GM19351 (cell line): ENCODE measurements around the gene VDAC1.
A peak's percentile ranks its signal among the peaks of the same experiment; 100 is the strongest.
"Not testable (repeated sequence)": the region's sequence is repeated elsewhere in the genome, so short reads cannot be mapped to it uniquely, and the experiment has no call there.

Source experiments
- ATAC-seq: cut with Tn5 transposase; IDR thresholded peaks from one replicate; pipeline ENCODE4 v1.9.1; 2021; ENCODE audit warnings: mild to moderate bottlenecking, moderate library complexity; ENCODE audit not compliant: unreplicated experiment

The VDAC1 gene

GRCh38 chr5:133969654-133970324, 35.0 kb downstream of the VDAC1 start:
- no peak for ATAC-seq

DNA sequence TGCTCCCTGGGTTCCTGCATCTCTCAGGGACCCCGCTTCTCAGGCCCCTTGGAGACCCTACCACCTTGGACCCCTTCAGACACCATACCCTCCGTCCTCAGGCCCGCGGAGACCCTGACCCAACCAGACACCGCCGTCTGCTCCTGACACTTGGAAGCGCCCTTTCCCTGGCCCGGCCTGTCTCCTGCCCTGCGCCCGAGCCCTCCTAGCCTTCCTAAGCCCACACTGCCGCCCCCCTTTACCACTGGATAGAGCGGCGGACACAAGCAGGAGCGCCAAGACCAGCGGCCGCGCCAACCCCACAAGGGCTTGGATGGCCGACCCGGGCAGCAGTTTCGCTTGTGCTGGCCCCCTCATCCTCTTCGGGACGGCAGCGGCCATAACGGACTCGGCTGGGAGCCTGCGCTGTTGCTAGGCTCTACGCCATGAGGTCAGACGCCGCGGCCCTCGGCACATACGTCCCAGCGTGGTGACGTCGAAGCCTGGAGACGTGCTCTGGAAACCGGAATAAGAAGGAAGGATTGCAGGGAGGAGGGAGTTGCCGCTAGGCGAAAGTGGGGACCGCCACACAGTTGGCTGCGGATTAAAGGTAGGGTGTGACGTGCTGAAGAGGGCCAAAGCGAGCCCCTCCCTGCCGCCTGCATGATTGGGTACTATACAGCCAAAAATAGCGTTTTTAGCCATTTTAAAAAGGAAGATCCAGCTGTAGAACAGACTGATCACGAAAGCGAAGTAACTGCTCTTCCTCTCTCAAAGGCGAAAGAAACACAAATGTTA, 36.4 kb downstream of the VDAC1 start, which contains the start of gene C5orf15:
Gene C5orf15, minus strand, starts transcription at position 422 of the 777 bp plus-strand sequence. Its CDS starts 41 bp downstream, at position 381.
- ATAC-seq, result peak; percentile 96

DNA sequence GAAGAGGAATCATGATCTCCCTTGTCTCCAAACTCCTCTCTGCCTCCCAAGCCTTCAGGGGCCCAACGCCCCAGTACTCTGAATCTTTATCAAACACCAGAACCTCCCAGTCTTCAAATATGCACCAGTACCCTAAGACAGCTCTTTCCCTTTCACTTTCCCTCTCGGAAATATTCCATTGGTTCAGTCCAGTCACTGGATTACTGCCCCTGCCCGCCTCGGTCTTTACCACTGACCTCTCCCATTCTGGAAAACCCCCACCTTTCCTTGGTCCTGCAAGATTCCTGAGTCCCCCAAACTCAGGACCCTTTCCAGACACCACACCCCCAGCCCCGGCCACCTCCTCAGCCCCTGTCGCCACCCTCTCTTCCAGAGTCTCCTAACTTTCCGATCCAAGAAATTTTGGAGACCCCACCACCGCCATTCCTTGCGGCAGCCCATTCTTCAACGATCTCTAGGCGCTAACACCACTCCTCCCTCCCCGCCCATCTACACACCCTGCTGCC, 37.0 kb downstream of the VDAC1 start:
- peak; percentile 5 for ATAC-seq

GRCh38 chr5:133967124-133967523, 37.7 kb downstream of the VDAC1 start:
- no peak for ATAC-seq

GRCh38 chr5:133966090-133966489, 38.7 kb downstream of the VDAC1 start:
- no peak for ATAC-seq

GRCh38 chr5:133963493-133964128, 41.2 kb downstream of the VDAC1 start:
- ATAC-seq, result no peak

DNA sequence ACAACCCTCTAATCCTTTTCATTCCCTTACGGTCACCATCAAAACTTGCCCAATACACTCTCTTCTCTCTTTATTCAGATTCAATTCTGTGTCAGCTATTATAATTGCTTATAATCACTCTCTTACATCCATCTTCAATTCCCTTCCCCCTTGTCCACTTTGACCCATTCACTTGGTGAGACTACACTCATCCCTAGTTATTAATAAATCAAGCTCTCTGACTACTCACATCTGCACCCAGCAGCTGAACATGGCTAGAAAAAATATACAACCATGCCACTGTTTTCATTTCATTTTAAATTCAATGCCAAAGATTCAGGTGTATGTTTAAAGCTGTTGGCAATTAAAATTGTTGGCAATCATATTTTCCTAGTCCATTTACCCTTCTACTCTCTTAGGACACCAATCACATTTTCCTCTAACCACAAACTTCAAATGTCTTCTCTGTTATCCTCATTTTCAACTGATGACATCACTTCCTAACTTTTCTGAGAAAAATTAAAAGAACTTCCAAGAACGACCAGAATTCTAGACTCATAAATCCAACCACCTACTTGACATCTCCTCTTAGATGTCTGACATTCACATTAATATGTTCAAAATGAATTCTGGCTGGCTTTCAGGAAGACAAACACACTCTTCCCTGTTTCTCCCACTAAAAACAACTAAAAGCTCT, 41.8 kb downstream of the VDAC1 start:
- no peak for ATAC-seq

GRCh38 chr5:133962131-133962530, 42.6 kb downstream of the VDAC1 start:
- ATAC-seq, result no peak

- ATAC-seq, result no peak
These were observed 45.1 kb downstream of the VDAC1 start for GRCh38 chr5:133959643-133960042.

DNA sequence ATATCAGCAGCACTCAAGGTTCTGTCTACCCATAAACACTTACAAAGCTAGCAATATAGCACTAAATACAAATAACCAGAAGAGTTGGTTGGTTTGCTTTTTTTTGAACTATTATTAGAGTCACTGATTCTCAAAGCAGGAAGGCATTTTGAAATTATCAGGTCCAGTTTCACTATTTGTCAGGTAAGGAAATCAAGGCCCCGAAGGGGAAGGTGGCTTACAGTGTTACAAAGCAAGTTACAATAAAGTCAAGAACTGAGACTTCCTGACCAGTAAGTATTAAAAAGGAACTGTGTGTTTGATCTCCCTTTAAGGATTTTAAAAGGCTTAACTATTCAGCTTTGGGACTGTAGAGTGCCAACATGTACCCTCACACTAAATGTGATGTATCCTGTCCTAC, 47.2 kb downstream of the VDAC1 start:
- ATAC-seq, result peak; percentile 71

GRCh38 chr5:133957080-133957479, 47.7 kb downstream of the VDAC1 start:
- ATAC-seq, result peak; percentile 19

GRCh38 chr5:133956196-133956595, 48.6 kb downstream of the VDAC1 start:
- not testable (repeated sequence) for ATAC-seq

DNA sequence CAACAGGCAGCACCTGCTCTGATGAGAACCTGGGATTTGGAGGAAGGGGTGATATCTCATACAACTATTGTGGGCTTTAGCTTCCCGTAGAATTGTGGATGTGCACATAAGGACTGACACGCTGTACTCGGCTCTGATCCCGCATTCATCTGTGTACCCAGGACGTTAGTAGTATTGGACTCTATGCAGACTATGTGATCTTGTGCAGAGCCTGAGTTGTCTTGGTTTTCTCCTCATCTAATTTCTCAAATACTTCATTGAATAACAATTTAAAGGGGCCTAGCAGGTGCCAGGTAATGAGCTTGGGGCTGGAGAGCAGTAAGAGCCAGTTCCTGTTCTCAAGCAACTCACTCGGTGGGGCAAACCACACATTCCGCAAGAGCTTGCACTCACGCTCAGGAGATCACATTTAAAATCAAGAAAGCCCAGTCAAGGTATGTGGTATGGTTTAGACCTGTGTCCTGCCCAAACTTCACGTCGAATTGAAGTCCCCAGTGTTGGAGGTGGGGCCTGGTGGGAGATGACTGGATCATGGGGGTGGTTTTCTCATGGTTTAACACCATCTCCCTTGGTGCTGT, 51.1 kb downstream of the VDAC1 start:
- no peak for ATAC-seq

DNA sequence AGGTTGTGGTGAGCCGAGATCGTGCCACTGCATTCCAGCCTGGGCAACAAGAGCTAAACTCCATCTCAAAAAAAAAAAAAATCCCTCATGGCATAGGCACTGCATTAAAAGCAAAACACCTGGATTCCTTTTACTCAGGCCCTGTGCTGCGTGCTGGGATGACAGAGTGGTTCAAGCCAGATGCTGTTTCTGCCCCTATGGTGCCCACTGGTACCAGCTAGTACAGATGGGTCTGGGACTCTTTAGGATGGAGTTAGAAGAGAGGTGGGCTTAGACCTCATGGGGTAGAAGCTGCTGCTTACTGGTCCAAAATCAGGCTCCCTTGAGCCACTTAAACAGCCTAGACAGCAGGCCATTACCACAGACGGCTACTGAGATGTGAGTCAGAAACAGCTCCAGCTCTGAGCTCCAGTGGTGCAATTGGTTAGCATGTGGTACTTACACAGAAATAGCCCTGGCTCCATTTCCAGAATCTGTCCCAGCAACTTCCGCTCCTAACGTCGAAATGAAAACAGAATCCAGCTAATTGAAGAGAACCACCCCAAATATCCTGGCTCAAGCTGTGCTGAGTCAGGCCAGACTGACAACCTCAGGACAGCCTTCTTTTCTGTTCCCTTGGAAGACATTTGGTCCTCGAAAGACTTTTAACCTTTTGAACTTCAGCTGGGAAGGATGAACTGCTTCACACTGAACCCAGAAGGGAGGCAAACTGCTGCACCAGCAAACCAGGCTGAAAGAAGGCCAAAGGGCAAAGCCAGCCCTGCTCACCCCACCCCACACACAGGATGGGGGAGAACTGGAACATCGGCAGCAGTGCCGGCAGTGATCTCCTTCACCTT, 51.8 kb downstream of the VDAC1 start:
- ATAC-seq, result no peak

DNA sequence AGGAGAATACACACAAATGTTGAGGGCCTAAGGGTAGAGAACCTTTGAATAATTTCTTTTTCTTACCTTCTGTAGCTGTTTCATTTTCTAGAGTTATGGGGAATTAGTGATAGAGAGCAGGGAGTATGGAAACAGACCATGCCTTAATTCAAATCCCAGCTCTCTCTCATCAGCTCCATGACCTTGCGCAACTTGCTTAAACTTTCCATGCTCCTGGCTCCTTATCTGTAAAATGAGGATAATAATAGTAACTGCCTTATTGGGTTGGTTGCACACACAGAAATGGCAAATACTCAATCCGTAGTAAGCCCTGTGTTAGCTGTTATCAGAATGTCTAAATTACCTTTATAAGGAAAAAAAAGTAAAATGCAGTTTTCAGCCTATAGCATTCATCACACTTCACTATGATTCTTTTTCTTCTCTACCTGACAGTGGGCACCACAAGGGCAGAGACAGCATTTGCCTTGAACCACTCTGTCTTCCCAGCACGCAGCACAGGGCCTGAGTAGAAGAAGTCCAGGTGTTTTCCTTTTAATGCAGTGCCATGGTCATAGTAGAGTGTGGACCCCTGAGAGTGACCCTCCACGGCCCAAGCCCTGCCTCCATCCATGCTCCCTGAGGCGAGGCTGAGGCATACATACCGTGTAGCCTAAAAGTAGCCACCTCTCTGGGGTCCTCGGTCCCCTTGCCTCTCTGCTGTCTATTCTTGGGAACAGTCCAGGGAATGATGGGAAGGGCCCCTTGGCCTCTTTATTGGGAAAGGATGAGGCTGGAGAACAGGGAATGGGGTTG, 53.8 kb downstream of the VDAC1 start:
- no peak for ATAC-seq

- no peak for ATAC-seq
These were observed 56.1 kb downstream of the VDAC1 start for GRCh38 chr5:133948721-133949120.

DNA sequence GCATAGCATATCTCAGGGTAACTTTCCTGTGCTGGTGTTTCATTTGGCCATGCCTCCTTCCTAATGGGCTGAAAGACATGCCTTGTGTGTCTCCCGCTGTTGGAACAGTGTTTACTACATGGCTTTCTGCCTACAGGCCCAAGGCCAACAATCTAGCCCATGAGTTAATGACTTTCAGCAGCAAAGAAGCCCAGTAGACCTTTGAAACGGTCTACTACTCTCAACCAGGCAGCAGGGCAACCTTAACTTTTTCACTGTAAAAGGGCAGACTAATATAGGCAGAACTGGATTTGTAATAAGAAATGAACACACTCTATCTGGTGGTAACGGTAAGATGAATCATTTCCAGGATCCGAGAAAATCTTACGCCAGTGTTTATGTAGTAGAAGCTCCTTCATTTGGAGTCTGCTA, 57.3 kb downstream of the VDAC1 start:
- no peak for ATAC-seq

- no peak for ATAC-seq
These were observed 59.2 kb downstream of the VDAC1 start for GRCh38 chr5:133945568-133945967.
